ENCODE results near the gene FAM131C.

The FAM131C gene

DNA sequence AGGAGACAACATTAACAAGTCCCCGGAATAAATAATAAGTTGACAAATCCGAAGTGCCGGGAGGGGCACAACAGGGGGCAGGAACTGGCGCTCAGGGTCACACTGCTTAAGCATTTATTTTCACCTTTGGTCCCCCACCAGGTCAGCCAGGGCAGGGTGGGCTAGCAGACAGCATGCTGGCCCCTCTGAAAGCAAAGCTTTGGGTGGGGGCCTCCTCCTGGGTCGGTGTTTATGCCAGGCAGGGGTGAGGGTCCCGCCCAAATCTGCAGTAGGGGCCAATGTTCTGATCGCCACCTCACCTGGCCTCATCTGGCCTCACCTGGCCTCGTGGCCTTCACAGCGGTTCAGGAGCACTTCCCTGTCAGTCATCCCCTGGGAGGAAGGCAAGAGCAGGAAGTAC is 8.2 kb upstream of the FAM131C start:
- no peak for TF ChIP-seq EZH2phosphoT487 (conservative IDR thresholded peaks at IDR 0.05; ENCODE audit: low read length)
- TF ChIP-seq, protein P1, sequence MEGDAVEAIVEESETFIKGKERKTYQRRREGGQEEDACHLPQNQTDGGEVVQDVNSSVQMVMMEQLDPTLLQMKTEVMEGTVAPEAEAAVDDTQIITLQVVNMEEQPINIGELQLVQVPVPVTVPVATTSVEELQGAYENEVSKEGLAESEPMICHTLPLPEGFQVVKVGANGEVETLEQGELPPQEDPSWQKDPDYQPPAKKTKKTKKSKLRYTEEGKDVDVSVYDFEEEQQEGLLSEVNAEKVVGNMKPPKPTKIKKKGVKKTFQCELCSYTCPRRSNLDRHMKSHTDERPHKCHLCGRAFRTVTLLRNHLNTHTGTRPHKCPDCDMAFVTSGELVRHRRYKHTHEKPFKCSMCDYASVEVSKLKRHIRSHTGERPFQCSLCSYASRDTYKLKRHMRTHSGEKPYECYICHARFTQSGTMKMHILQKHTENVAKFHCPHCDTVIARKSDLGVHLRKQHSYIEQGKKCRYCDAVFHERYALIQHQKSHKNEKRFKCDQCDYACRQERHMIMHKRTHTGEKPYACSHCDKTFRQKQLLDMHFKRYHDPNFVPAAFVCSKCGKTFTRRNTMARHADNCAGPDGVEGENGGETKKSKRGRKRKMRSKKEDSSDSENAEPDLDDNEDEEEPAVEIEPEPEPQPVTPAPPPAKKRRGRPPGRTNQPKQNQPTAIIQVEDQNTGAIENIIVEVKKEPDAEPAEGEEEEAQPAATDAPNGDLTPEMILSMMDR (IDR thresholded peaks at IDR 0.05; ENCODE audit: insufficient read depth, low read length, poor library complexity, severe bottlenecking) = no peak
- no peaks in the 10 kb centered on the region for H3K9me2 ChIP-seq (replicated peaks; ENCODE audit: insufficient read depth, low read length)
- H3K36me3 ChIP-seq (ENCODE audit: low read length) = no peaks in the 10 kb centered on the region
- H2AFZ ChIP-seq (ENCODE audit: low read depth, low read length, severe bottlenecking) = no peak overlapping the region
- H3K79me2 ChIP-seq (ENCODE audit: insufficient read depth, low read length) = no peaks in the 10 kb centered on the region
- no peaks in the 10 kb centered on the region for H3K27me3 ChIP-seq (ENCODE audit: low read length)
- no peaks in the 10 kb centered on the region for H3F3A ChIP-seq (ENCODE audit: insufficient read depth)
- H3K27ac ChIP-seq (ENCODE audit: low read depth, low read length) = no peak overlapping the region
- no peak overlapping the region for H3K4me3 ChIP-seq (ENCODE audit: insufficient read depth, low read length, poor library complexity, severe bottlenecking)
- H3K4me2 ChIP-seq (ENCODE audit: low read depth, low read length, poor library complexity, severe bottlenecking) = no peak overlapping the region
- H3K9ac ChIP-seq (ENCODE audit: low read length) = no peak overlapping the region
- H3K9me3 ChIP-seq (ENCODE audit: insufficient read depth, low read length) = no peaks in the 10 kb centered on the region
- no peaks in the 10 kb centered on the region for H4K20me1 ChIP-seq (ENCODE audit: low read depth, low read length)

DNA sequence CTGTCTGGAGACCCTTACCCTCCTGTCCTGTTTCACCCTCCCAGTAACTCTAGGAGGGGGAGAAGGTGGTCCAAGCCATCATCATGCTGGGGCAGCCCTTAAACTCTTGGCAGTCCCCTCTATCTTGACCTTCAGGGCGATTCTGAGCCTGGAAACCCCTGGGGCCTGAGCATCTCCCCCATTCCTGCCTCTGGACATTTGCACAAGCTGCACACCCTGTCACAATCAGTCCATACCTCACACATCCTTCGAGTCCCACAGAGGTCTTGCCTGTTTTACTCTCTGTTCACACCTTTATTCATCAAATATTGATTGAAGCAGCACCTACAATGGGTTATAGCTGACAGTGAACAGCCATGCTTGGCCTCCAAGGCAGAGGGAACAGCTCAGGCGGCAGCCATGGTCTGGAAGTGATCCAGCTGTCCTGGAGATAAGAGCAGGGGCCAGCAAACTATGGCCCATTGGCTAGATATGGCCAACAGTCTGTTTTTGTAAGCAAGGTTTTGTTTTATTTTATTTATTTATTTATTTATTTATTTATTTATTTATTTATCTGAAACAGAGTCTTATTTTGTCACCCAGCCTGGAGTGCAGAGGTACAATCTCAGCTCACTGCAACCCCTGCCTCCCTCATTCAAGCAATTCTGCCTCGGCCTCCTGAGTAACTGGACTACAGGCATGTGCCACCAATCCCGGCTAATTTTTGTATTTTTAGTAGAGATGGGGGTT is 7.1 kb upstream of the FAM131C start:
- Histone ChIP-seq H2AFZ (ENCODE audit: low read depth, low read length, severe bottlenecking) (no peak overlapping the region), H3K4me2 (ENCODE audit: low read depth, low read length, poor library complexity, severe bottlenecking) (no peak overlapping the region), H3K27ac (ENCODE audit: low read depth, low read length) (no peak overlapping the region), H4K20me1 (ENCODE audit: low read depth, low read length) (no peaks in the 10 kb centered on the region), H3K36me3 (ENCODE audit: low read length) (no peaks in the 10 kb centered on the region), H3K9ac (ENCODE audit: low read length) (no peak overlapping the region), H3F3A (ENCODE audit: insufficient read depth) (no peaks in the 10 kb centered on the region), H3K4me3 (ENCODE audit: insufficient read depth, low read length, poor library complexity, severe bottlenecking) (no peak overlapping the region), H3K27me3 (ENCODE audit: low read length) (no peaks in the 10 kb centered on the region), H3K79me2 (ENCODE audit: insufficient read depth, low read length) (no peaks in the 10 kb centered on the region), H3K9me3 (ENCODE audit: insufficient read depth, low read length) (no peaks in the 10 kb centered on the region), H3K9me2 (replicated peaks; ENCODE audit: insufficient read depth, low read length) (no peaks in the 10 kb centered on the region)
- no peak for TF ChIP-seq EZH2phosphoT487 (conservative IDR thresholded peaks at IDR 0.05; ENCODE audit: low read length)
- TF ChIP-seq, protein P1 (IDR thresholded peaks at IDR 0.05; ENCODE audit: insufficient read depth, low read length, poor library complexity, severe bottlenecking) = no peak

DNA sequence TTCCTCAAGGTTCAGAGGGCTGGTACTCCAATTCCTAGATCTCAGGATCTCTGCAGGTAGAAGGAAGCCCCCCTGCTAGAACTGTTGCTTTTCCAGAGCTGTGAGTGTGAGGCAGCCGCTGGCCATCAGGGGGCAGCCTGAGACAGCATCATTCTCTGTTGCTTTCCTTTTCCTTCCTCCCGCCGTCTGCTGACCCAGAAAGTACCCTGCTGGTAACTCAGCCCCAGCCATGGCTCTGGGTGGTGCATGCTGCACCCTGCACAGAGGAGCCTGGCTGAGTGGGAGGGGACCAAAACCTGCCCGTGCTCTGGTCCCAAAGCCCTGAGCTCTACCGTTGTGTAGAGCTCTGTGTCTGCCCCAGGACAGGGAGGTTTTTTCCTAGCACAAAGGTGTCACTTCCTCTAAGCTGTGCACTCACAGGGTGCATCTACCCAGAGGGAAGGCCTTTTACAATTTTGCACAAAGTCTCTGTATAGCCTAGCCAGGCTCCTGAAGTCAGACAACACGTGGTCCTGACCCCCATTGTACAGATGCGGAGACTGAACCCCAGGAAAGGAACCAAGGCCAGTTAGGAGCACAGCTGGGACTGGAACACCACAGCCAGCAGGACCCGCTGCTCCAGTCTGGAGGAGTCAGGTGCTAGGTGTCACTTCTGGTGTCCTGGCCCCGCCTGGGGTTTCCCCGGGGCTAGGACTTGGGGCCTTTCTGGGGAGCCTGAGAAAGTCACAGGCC is 5.6 kb upstream of the FAM131C start:
- Histone ChIP-seq H3K4me2 (ENCODE audit: low read depth, low read length, poor library complexity, severe bottlenecking) (no peak overlapping the region), H2AFZ (ENCODE audit: low read depth, low read length, severe bottlenecking) (peak overlapping the region; percentile 53), H3K27ac (ENCODE audit: low read depth, low read length) (no peak overlapping the region)

More for the DNA sequence above, 5.6 kb upstream of the FAM131C start:
- TF ChIP-seq EZH2phosphoT487 (conservative IDR thresholded peaks at IDR 0.05; ENCODE audit: low read length) = no peak
- TF ChIP-seq, protein P1 (IDR thresholded peaks at IDR 0.05; ENCODE audit: insufficient read depth, low read length, poor library complexity, severe bottlenecking) = peak; percentile 69
- Histone ChIP-seq H4K20me1 (ENCODE audit: low read depth, low read length) (no peaks in the 10 kb centered on the region), H3K9me3 (ENCODE audit: insufficient read depth, low read length) (no peaks in the 10 kb centered on the region), H3K27me3 (ENCODE audit: low read length) (no peaks in the 10 kb centered on the region), H3F3A (ENCODE audit: insufficient read depth) (no peaks in the 10 kb centered on the region), H3K36me3 (ENCODE audit: low read length) (no peaks in the 10 kb centered on the region), H3K4me3 (ENCODE audit: insufficient read depth, low read length, poor library complexity, severe bottlenecking) (no peak overlapping the region), H3K79me2 (ENCODE audit: insufficient read depth, low read length) (no peaks in the 10 kb centered on the region), H3K9me2 (replicated peaks; ENCODE audit: insufficient read depth, low read length) (no peaks in the 10 kb centered on the region), H3K9ac (ENCODE audit: low read length) (no peak overlapping the region)
